NCI-H2081 (cell line): ENCODE results near the gene RTP2.
A peak's percentile ranks its signal among the peaks of the same experiment; 100 is the strongest.

ENCODE experiments used
- DNase-seq, 2 experiments: peaks; one replicate each; lab custom pipeline; 2025; lab: John Stamatoyannopoulos, UW

The RTP2 gene

DNA sequence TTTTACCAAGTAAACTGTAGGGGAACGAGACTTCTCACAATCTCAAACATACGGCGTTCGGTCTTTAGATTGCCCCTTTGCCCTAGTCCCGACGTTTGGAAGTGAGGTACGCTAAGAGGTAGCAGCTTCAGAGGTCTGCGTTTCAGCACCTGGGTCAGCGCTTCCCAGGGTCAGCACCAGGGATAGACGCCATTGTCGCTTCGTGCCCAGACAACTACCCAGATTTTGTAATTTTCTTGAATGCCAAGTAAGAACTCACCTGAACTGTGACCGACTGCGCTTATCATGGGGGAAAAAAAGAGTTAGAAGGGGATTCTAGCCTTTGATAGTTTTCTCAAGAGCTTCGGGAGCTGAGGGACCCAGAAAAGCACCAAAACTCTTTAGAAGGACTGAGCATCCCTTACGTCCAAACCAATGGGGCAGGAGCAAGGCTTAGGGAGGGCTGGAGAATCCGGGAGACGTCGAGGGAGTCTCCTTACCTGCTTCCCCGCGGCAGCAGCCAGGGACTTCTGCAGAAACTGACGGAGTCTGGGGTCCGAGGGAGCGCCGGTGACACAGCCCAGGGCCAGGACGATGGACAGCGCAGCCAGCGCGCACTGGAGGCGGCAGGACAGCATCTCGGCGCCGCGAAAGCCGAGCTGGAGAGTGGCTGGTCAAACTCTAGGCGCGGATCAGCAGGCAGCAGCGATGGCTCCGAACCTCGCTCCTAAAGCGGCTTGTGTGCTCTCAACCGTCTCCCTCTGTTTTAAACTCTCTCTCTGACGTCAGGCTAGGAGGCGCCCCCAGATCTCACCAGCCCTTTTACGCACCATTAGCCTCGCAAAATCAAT is 32.5 kb downstream of the RTP2 start, which contains the start of gene SST:
Gene SST (minus strand): TSS at position 720 of the 830 bp plus-strand sequence. CDS start 103 bp downstream, at position 617.
- DNase-seq, result no peak

DNA sequence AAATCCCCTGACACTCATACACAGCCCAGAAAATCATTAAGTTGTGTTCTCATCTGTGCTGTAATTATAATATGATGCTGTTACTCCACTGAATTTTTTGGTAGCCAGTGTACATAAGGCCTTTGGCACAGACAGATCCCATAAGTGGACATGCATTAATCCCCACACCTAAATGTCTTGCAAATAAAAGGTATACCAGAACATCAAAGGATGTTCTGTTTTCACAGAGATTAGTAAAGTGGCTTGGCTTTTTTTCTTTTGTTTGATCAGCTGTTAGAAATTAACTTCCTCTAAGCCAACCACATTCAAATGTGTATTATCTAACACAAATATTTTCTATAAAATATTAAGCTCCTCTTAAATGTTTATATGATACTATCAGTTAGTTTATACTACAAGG is 34.8 kb downstream of the RTP2 start:
- peak; percentile 45 to 87 for DNase-seq

DNA sequence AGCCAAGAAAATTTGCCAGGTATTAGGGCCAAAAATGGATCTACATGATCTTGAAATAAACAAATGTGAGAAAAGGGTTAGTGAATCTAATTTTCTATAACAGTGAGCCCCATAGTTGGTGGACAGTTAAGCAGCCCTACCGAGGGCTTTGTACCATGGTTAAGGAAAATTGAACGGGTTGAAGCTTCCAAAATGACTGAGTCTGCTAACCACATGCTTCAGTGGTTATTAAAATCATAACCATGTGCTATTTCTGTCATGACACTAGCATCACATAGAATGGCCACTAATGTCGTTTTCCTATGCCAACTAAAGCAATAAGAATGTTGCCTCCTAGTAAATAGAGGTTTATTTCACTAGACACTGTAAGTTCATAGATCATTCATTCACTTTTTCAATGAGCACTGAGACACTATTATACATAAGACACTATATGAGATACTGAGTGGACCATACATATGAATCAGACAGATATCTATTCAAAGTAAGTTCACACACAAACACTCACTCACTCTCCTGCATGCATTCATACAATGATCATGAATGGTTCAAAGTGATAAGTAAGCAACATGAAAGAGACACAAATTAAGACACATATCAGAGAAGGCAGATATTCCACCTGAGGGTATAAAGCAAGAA is 36.5 kb downstream of the RTP2 start:
- DNase-seq, result no peak

DNA sequence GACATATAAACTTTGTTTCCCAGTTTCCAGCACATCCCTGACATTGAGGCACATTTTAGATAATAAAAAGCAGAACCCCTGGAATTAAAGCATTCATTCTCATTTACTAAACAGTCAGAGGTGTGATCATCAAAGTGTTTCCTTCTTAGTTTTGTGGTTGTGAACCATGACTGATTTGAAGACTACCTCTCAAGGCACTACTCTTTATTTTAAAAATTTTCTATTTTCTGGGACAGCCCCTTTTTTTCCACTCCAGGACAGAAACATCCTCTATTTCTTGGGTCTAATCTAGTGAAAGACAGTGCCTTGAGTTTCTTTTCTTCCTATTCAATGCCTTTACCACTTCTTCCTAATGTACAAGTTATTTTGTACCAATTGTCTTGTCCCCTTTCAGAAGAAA is 37.3 kb downstream of the RTP2 start:
- DNase-seq, result no peak

DNA sequence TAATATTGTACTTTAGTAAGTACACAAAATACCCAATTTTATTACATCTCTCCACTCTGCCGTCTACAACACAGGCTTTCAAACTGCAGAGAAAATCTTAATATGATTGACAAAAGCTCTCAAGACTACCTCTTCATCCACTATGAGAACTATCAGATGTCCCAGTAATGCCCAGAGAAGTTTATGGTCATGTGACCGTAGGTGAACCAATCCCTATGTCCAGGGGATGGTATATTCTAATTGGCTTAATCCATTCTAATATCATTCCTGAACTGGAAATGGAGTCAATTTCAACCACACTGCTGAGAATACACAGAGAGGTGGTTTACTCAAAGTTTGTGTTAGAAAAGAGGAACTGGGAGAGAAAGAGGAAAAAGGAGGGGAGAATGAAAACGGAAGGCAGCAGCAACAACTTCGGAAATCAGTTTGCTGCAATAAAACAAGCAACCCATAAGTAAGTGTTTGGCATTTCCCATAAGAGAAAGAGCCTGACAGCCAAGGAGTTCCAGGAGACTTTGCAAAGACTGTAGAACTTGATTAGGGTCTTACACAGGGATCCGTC is 39.4 kb downstream of the RTP2 start:
- DNase-seq, result no peak

DNA sequence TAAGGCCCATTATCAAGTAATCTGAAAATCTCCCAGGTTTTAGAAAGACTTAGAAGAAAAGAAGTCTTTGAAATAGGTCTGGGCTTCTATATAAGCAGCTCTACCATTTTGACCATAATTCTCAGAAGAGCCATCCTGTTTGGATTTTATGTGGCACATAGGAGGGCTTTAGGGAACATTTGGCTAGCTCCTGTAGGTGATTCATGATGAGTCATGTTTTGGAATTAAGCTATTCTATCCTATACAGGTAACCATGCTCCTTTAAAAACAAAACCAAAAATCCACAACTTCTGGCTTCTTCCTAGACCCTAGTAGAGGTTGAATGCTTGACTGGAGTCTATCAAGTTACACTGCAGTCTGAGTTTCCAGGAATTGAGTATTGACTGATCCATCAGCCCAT is 41.1 kb downstream of the RTP2 start:
- no peak for DNase-seq

DNA sequence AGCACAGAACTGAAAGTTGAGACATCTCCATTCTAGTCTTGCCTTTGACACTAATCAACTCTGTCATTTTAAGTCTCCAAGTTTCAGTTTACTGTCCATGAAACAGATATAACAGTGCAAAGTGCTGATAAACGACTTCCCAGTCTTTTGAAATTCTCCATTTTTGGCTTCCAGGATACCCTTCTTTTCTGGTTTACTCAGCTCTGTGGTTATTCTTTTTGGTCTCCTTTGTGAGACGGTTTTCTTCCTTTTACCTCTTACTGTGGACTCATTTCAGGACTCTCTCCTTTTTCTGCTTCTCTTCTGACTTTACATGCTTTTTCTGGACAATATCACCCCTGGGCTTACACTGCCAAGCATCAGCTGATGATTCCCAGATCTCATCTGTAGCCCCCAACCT is 51.1 kb downstream of the RTP2 start:
- DNase-seq, result no peak
